HepG2 (cell line): Measurements from ENCODE around the gene SLC48A1. TPM values are rescaled to one million over a fixed set of nuclear protein-coding genes. Genes with fewer than 3 reads are reported as not detected.

ENCODE experiments used
- AHR ChIP-seq: IDR thresholded peaks from 2 replicates; pipeline ENCODE4 v1.6.1; 2018; ENCODE audit warnings: missing genetic modification reagents, missing compliant biosample characterization
- ASH2L ChIP-seq: fragments of 300-600, 200-600 bp; sonication (generic); IDR thresholded peaks from 2 replicates; pipeline ENCODE4 v1.7.0; 2017; ENCODE audit warnings: low read depth, mild to moderate bottlenecking, moderate library complexity, mixed read lengths, low read length; ENCODE audit not compliant: insufficient read length
- FIP1L1 ChIP-seq: fragments of 200-400 bp; formaldehyde crosslinking; IDR thresholded peaks from 2 replicates; pipeline ENCODE4 v1.6.1; 2018; ENCODE audit warnings: low read depth, mild to moderate bottlenecking, low read length, moderate library complexity, borderline replicate concordance; ENCODE audit not compliant: insufficient read depth
- GMEB2 ChIP-seq: IDR thresholded peaks from 2 replicates; pipeline ENCODE4 v1.6.1; 2016; ENCODE audit warnings: missing biosample characterization, missing genetic modification reagents, low read depth
- PATZ1 ChIP-seq: sonication (generic); formaldehyde crosslinking; IDR thresholded peaks from 2 replicates; pipeline ENCODE4 v1.4.0; 2020; ENCODE audit warnings: missing genetic modification reagents
- PRDM10 ChIP-seq: sonication (generic); formaldehyde crosslinking; IDR thresholded peaks from 2 replicates; pipeline ENCODE4 v1.4.0; 2020; ENCODE audit warnings: low read depth, missing genetic modification reagents
- PRDM4 ChIP-seq: sonication (generic); formaldehyde crosslinking; IDR thresholded peaks from 2 replicates; pipeline ENCODE4 v1.9.0; 2021; ENCODE audit warnings: missing genetic modification reagents, borderline replicate concordance
- SP1 ChIP-seq, 2 experiments: fragments of 450-650 bp in 1 of 2; sonication (generic) in 1 of 2; formaldehyde crosslinking in 1 of 2; IDR thresholded peaks; 2 replicates each; pipeline versions ENCODE4 v1.4.0 to v1.6.1; 2016 to 2020; ENCODE audit warnings: missing genetic modification reagents in 1 of 2
- STAT6 ChIP-seq: sonication (generic); formaldehyde crosslinking; IDR thresholded peaks from 2 replicates; pipeline ENCODE4 v1.4.0; 2020; ENCODE audit warnings: missing genetic modification reagents, mild to moderate bottlenecking, borderline replicate concordance
- ZBTB20 ChIP-seq: sonication (generic); formaldehyde crosslinking; IDR thresholded peaks from 2 replicates; pipeline ENCODE4 v1.8.1; 2023; ENCODE audit warnings: missing genetic modification reagents, low read depth, mild to moderate bottlenecking, borderline replicate concordance
- ZNF180 ChIP-seq: sonication (generic); formaldehyde crosslinking; IDR thresholded peaks from 2 replicates; pipeline ENCODE4 v1.4.0; 2020; ENCODE audit warnings: low read depth, missing genetic modification reagents, borderline replicate concordance
- ZNF614 ChIP-seq: IDR thresholded peaks from 2 replicates; pipeline ENCODE4 v1.6.1; 2018; ENCODE audit warnings: missing biosample characterization, missing genetic modification reagents, inconsistent platforms, borderline replicate concordance
- ZNF670 ChIP-seq: sonication (generic); formaldehyde crosslinking; IDR thresholded peaks from 2 replicates; pipeline ENCODE4 v1.8.0; 2022; ENCODE audit warnings: mild to moderate bottlenecking, missing genetic modification reagents, borderline replicate concordance
- polyA plus RNA-seq, 8 experiments: library from polyadenylated mRNA; depleted of rRNA in 3 of 8; stranded (reverse) in 7 of 8; unstranded in 1 of 8; fragments of >200 nt; fragmentation: Illumina TruSeq in 4 of 8; extraction: Trizol in 4 of 8; gene quantifications; 2 replicates each; pipeline versions ENCODE4 v1.2.1 to v1.2.3, GENCODE V29; 2011 to 2016; ENCODE audit warnings: low read depth in 4 of 8, missing spikeins in 1 of 8, mixed read lengths in 1 of 8; ENCODE audit not compliant: insufficient read depth in 1 of 8
- total RNA-seq, 5 experiments: library from RNA; depleted of rRNA; stranded (reverse); fragments of >200 nt; fragmentation: Illumina TruSeq; extraction: Trizol; gene quantifications; 2 replicates each; pipeline ENCODE4 v1.2.3, GENCODE V29; 2016; ENCODE audit warnings: low read depth in 1 of 5

SLC48A1 gene
- total and polyA plus RNA-seq, 2 of the 13 experiments (the other 11 are each of a cell fraction or from before 2014, with no cell fraction given): 2.2 to 3.7 TPM

GRCh38 chr12:47819138-47819895 is 46.3 kb downstream of the SLC48A1 start (continued):
- TF ChIP-seq ASH2L (no peak), PATZ1 (CRISPR knock-in tag) (peak; percentile 91), ZNF614 (no peak), AHR (CRISPR knock-in tag) (0 out of 2 replicates have a peak, but pooled peaks have one; percentile 37), PRDM4 (CRISPR knock-in tag) (no peak), ZBTB20 (CRISPR knock-in tag) (no peak), STAT6 (CRISPR knock-in tag) (no peak), SP1 (IDR thresholded peaks at IDR 0.05) (no peak), SP1 (CRISPR knock-in tag; IDR thresholded peaks at IDR 0.05) (peak; percentile 48; the same call in 1 of the 2 replicates), GMEB2 (CRISPR knock-in tag) (no peak), ZNF180 (CRISPR knock-in tag) (no peak), PRDM10 (no peak), ZNF670 (CRISPR knock-in tag) (no peak), FIP1L1 (no peak)
